ENCODE results near the gene HNF1A. TPM values are rescaled to one million over a fixed set of nuclear protein-coding genes. Genes with fewer than 3 reads are reported as not detected.

HNF1A gene
- polyA plus RNA-seq, 1 donor (not counting 4 experiments of a cell fraction or from before 2014, with no cell fraction given) = not detected

DNA sequence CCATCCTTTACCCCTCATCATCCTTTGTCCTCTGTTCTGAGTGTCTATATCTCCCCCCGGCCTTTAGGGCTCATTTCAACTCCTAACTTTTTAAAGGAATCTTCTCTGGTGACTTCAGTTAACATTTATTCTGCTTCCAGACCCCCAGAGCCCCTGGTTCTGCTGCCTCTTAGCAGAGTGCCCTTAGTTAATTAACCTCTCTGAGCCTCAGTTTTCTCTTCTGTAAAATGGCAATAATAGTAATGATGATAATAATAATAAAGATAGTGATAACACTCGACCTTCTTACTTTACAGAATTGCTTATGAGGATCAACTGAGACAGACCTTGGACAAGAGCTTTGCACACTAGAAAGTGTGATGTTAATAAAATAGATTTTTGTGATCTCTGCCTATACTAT is 44.4 kb downstream of the HNF1A start:
- Histone ChIP-seq H3K9me3 (ENCODE audit: control insufficient read depth, low read depth, low read length) (no peaks in the 10 kb centered on the region), H3K36me3 (ENCODE audit: control insufficient read depth in 2 of 2, extremely low read depth in 1 of 2, insufficient read depth in 2 of 2, low read length in 2 of 2) (no peaks in the 10 kb centered on the region), H3K9ac (ENCODE audit: control insufficient read depth, extremely low read depth, insufficient read depth, low read length) (no peak overlapping the region), H3K27me3 (ENCODE audit: control insufficient read depth, extremely low read depth, insufficient read depth, low read length) (no peaks in the 10 kb centered on the region), H2AFZ (ENCODE audit: control insufficient read depth, low read length) (no peak overlapping the region), H3K4me1 (ENCODE audit: control insufficient read depth, extremely low read depth, insufficient read depth, low read length) (no peaks in the 10 kb centered on the region), H3K79me2 (ENCODE audit: control insufficient read depth, insufficient read depth, low read length) (no peaks in the 10 kb centered on the region), H4K20me1 (ENCODE audit: control insufficient read depth, extremely low read depth, insufficient read depth, low read length) (no peaks in the 10 kb centered on the region), H3K9me1 (ENCODE audit: control insufficient read depth, extremely low read depth, insufficient read depth, low read length) (no peaks in the 10 kb centered on the region), H3K27ac (ENCODE audit: control insufficient read depth, insufficient read depth, low read length) (no peak overlapping the region), H3K4me2 (ENCODE audit: control insufficient read depth, extremely low read depth, insufficient read depth, low read depth, low read length) (no peak overlapping the region), H3K4me3 (ENCODE audit: control insufficient read depth in 2 of 3, extremely low read depth in 1 of 3, insufficient read depth in 2 of 3, low read depth in 1 of 3, low read length in 3 of 3) (no peak overlapping the region)
- FAIRE-seq (no peak), DNase-seq (ENCODE audit: low read depth, low spot score) (no peak)
- TF ChIP-seq, protein P1, sequence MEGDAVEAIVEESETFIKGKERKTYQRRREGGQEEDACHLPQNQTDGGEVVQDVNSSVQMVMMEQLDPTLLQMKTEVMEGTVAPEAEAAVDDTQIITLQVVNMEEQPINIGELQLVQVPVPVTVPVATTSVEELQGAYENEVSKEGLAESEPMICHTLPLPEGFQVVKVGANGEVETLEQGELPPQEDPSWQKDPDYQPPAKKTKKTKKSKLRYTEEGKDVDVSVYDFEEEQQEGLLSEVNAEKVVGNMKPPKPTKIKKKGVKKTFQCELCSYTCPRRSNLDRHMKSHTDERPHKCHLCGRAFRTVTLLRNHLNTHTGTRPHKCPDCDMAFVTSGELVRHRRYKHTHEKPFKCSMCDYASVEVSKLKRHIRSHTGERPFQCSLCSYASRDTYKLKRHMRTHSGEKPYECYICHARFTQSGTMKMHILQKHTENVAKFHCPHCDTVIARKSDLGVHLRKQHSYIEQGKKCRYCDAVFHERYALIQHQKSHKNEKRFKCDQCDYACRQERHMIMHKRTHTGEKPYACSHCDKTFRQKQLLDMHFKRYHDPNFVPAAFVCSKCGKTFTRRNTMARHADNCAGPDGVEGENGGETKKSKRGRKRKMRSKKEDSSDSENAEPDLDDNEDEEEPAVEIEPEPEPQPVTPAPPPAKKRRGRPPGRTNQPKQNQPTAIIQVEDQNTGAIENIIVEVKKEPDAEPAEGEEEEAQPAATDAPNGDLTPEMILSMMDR (optimal IDR thresholded peaks at IDR 0.05 in 1 of 3, IDR thresholded peaks at IDR 0.05 in 1 of 3, conservative IDR thresholded peaks at IDR 0.05 in 1 of 3; ENCODE audit: extremely low read depth in 1 of 3, insufficient read depth in 2 of 3, low read length in 3 of 3) = no peak
- TF ChIP-seq EZH2 (IDR thresholded peaks at IDR 0.05; ENCODE audit: low read length) = no peak
- dilution Hi-C loops (cut with MboI; ENCODE audit: extremely low pct_ligation_motif_present, low sequenced_read_pairs) = no loop called here

DNA sequence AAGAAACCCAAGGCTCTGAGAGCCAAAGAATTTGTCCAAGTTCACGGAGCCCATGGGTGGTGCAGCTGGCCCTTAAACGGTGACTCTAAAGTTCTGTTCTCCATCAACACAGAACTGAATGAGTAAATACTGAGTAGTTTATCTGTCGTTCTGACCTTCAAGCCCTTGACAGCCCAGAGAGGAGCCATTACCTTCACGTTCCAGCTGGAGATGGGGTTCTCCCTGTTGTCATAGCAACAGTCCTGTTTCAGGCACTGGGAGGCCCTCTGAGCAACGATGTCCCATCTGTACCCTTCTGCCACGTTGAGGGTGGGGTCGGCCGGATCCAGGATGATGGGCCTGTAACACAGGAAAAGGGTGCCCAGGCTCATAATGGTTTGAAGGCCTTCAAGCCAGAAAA is 45.5 kb downstream of the HNF1A start:
- no peaks in the 10 kb centered on the region for H3K4me1 ChIP-seq (ENCODE audit: control insufficient read depth, extremely low read depth, insufficient read depth, low read length)
- H3K4me3 ChIP-seq (ENCODE audit: control insufficient read depth in 2 of 3, extremely low read depth in 1 of 3, insufficient read depth in 2 of 3, low read depth in 1 of 3, low read length in 3 of 3) = no peak overlapping the region
- no peak overlapping the region for H3K4me2 ChIP-seq (ENCODE audit: control insufficient read depth, extremely low read depth, insufficient read depth, low read depth, low read length)
- H3K36me3 ChIP-seq (ENCODE audit: control insufficient read depth in 2 of 2, extremely low read depth in 1 of 2, insufficient read depth in 2 of 2, low read length in 2 of 2) = no peaks in the 10 kb centered on the region
- H2AFZ ChIP-seq (ENCODE audit: control insufficient read depth, low read length) = no peak overlapping the region
- no peaks in the 10 kb centered on the region for H3K27me3 ChIP-seq (ENCODE audit: control insufficient read depth, extremely low read depth, insufficient read depth, low read length)
- H3K9ac ChIP-seq (ENCODE audit: control insufficient read depth, extremely low read depth, insufficient read depth, low read length) = no peak overlapping the region
- DNase-seq (ENCODE audit: low read depth, low spot score) (no peak), FAIRE-seq (no peak)
- H4K20me1 ChIP-seq (ENCODE audit: control insufficient read depth, extremely low read depth, insufficient read depth, low read length) = no peaks in the 10 kb centered on the region
- no peaks in the 10 kb centered on the region for H3K79me2 ChIP-seq (ENCODE audit: control insufficient read depth, insufficient read depth, low read length)
- dilution Hi-C loops (cut with MboI; ENCODE audit: extremely low pct_ligation_motif_present, low sequenced_read_pairs) = no loop called here
- no peaks in the 10 kb centered on the region for H3K9me3 ChIP-seq (ENCODE audit: control insufficient read depth, low read depth, low read length)
- H3K27ac ChIP-seq (ENCODE audit: control insufficient read depth, insufficient read depth, low read length) = no peak overlapping the region
- TF ChIP-seq, protein P1 (optimal IDR thresholded peaks at IDR 0.05 in 1 of 3, IDR thresholded peaks at IDR 0.05 in 1 of 3, conservative IDR thresholded peaks at IDR 0.05 in 1 of 3; ENCODE audit: extremely low read depth in 1 of 3, insufficient read depth in 2 of 3, low read length in 3 of 3) = no peak
- TF ChIP-seq EZH2 (IDR thresholded peaks at IDR 0.05; ENCODE audit: low read length) = no peak
- no peaks in the 10 kb centered on the region for H3K9me1 ChIP-seq (ENCODE audit: control insufficient read depth, extremely low read depth, insufficient read depth, low read length)
